ENCODE results near the gene NELFCD. TPM values are rescaled to one million over a fixed set of nuclear protein-coding genes. Genes with fewer than 3 reads are reported as not detected.

NELFCD gene
- total RNA-seq, 1 experiment from 2014 or later: 88.2 TPM

GRCh38 chr20:59039233-59039632 lies 58.2 kb downstream of the NELFCD start:
- Histone ChIP-seq H3K36me3 (ENCODE audit: control insufficient read depth in 1 of 2, insufficient read depth in 2 of 2, low read length in 2 of 2) (peaks cover 31 to 48% of the 10 kb centered on the region in 2 experiments), H3K4me2 (ENCODE audit: low read length) (no peak overlapping the region), H3K27me3 (ENCODE audit: insufficient read depth, low read length) (no peaks in the 10 kb centered on the region), H3K9me3 (ENCODE audit: control insufficient read depth in 1 of 2, insufficient read depth in 1 of 2, low read depth in 1 of 2, low read length in 2 of 2) (no peaks in the 10 kb centered on the region), H3K9ac (ENCODE audit: low read length) (no peak overlapping the region), H3K79me2 (ENCODE audit: insufficient read depth, low read length) (peaks cover 75% of the 10 kb centered on the region), H3K27ac (ENCODE audit: low read depth, low read length) (no peak overlapping the region), H2AFZ (ENCODE audit: low read depth, low read length, poor library complexity, severe bottlenecking) (no peak overlapping the region), H3K4me1 (ENCODE audit: control insufficient read depth in 1 of 2, insufficient read depth in 2 of 2, low read length in 2 of 2) (peaks cover 15 to 24% of the 10 kb centered on the region in 2 experiments), H3K9me2 (ENCODE audit: insufficient read depth) (no peaks in the 10 kb centered on the region), H3K4me3 (replicated peaks in 1 of 2; ENCODE audit: low read depth in 1 of 2, low read length in 2 of 2) (no peak overlapping the region), H4K20me1 (ENCODE audit: insufficient read depth) (no peaks in the 10 kb centered on the region)
- ChIA-PET RAD21 (ENCODE audit: low non-redundant PET in 1 of 2, low total read pairs in 2 of 2, uncharacterized antibody in 2 of 2, unreplicated experiment in 2 of 2) (no interaction called here), CTCF (no interaction called here), POLR2A (no interaction called here)
- no peak for TF ChIP-seq CBX3 (IDR thresholded peaks at IDR 0.05; ENCODE audit: low read depth)
- TF ChIP-seq RAD21 (IDR thresholded peaks at IDR 0.05; ENCODE audit: low read depth): no peak
- no peak for TF ChIP-seq EGR1 (IDR thresholded peaks at IDR 0.05; ENCODE audit: low read depth)
- no peak for TF ChIP-seq ZBTB33 (IDR thresholded peaks at IDR 0.05; ENCODE audit: extremely low read depth, insufficient replicate concordance, low read length)
- no peak for TF ChIP-seq SP1 (IDR thresholded peaks at IDR 0.05; ENCODE audit: low read depth)
- TF ChIP-seq JUND (IDR thresholded peaks at IDR 0.05): no peak
- TF ChIP-seq TCF7L2 (IDR thresholded peaks at IDR 0.05; ENCODE audit: borderline replicate concordance, extremely low read depth, insufficient read depth, insufficient read length): no peak
- TF ChIP-seq CTCF (IDR thresholded peaks at IDR 0.05 in 2 of 3, conservative IDR thresholded peaks at IDR 0.05 in 1 of 3; ENCODE audit: borderline replicate concordance in 1 of 3, insufficient read depth in 1 of 3, low read depth in 2 of 3, low read length in 2 of 3): no peak
- no peak for TF ChIP-seq YY1 (IDR thresholded peaks at IDR 0.05; ENCODE audit: extremely low read depth, insufficient replicate concordance, low read depth, low read length)
- no peak for TF ChIP-seq FOSL1 (IDR thresholded peaks at IDR 0.05; ENCODE audit: low read depth)
- TF ChIP-seq ZFX (IDR thresholded peaks at IDR 0.05): no peak
- TF ChIP-seq ATF3 (IDR thresholded peaks at IDR 0.05): no peak
- DNase-seq (ENCODE audit: low read depth, low spot score): no peak
- no TSS peak for BruUV-seq (replicated peaks)
- intact Hi-C loops (cut with micrococcal nuclease): loop anchor here (10.0 kb wide), 1 partner anchor 144 kb away; no protein-coding TSS in a partner anchor
- ATAC-seq: no peak
